Stimulated activated CD4-positive, alpha-beta T cell treated with anti-CD3 and anti-CD28 coated beads, Interleukin-4, amount 100 ng/mL, for 4 hours (primary cell): Measurements from ENCODE around the gene C1orf232.

Experiments
- DNase-seq, 2 experiments: peaks; one replicate each; pipeline ENCODE4 v3.0.0-alpha.2; 2020

C1orf232 gene

GRCh38 chr1:26177182-26177684 lies 8.5 kb upstream of the C1orf232 start, which contains the start of gene CNKSR1:
Gene CNKSR1 (plus strand): TSS chr1:26177491. CDS start chr1:26177548, 57 bp downstream.
- DNase-seq = peak in 1 of 2 experiments; percentile 12

- no peak for DNase-seq
Measured at GRCh38 chr1:26175346-26175745, 6.6 kb upstream of the C1orf232 start.

GRCh38 chr1:26171084-26172072 lies 2.6 kb upstream of the C1orf232 start, which contains the start of gene ZNF593OS:
Gene ZNF593OS (minus strand): TSS chr1:26171832. CDS start chr1:26171661, 171 bp downstream.
- no peak for DNase-seq

- DNase-seq = no peak
Measured at GRCh38 chr1:26170472-26170821, 1.7 kb upstream of the C1orf232 start.

GRCh38 chr1:26169669-26170471 lies 1.1 kb upstream of the C1orf232 start, which contains the start of gene ZNF593:
Gene ZNF593 (plus strand): TSS chr1:26169908. CDS start chr1:26169984, 76 bp downstream.
- DNase-seq = peak; percentile 85 to 90

GRCh38 chr1:26169198-26169554 lies 413 bp upstream of the C1orf232 start:
- DNase-seq = no peak

- DNase-seq = no peak
Measured at GRCh38 chr1:26166719-26167281, 2.0 kb downstream of the C1orf232 start.

GRCh38 chr1:26164861-26165842 lies 3.6 kb downstream of the C1orf232 start:
- no peak for DNase-seq

GRCh38 chr1:26164036-26164860 lies 4.5 kb downstream of the C1orf232 start:
- peak; percentile 27 to 66 for DNase-seq

GRCh38 chr1:26163684-26164035 lies 5.1 kb downstream of the C1orf232 start:
- DNase-seq = no peak

- no peak for DNase-seq
Measured at GRCh38 chr1:26162220-26162709, 6.5 kb downstream of the C1orf232 start.

GRCh38 chr1:26161415-26162219 lies 7.1 kb downstream of the C1orf232 start:
- peak; percentile 32 to 55 for DNase-seq

GRCh38 chr1:26160527-26161414 lies 8.0 kb downstream of the C1orf232 start:
- DNase-seq = no peak

- no peak for DNase-seq
Measured at GRCh38 chr1:26159743-26160039, 9.1 kb downstream of the C1orf232 start.

- no peak for DNase-seq
Measured at GRCh38 chr1:26158908-26159742, 9.6 kb downstream of the C1orf232 start, which contains the start of gene FAM110D. Gene FAM110D (plus strand): TSS chr1:26159079. CDS start chr1:26161292, 2,213 bp downstream.

- DNase-seq = no peak
Measured at GRCh38 chr1:26158271-26158907, 10.4 kb downstream of the C1orf232 start.
